Mesothelial cell of epicardium (in vitro differentiated cells): Measurements from ENCODE around the gene CRIP1. TPM values are rescaled to one million over a fixed set of nuclear protein-coding genes. Genes with fewer than 3 reads are reported as not detected.

ENCODE experiments used
- DNase-seq, 2 experiments: peaks; one replicate each; pipeline ENCODE4 v3.0.0; 2021; ENCODE audit warnings: low spot score in 2 of 2; ENCODE audit not compliant: unreplicated experiment in 2 of 2
- H3K27ac Mint-ChIP-seq: 2 replicates; pipeline ENCODE4 v1.8.0; 2021; ENCODE audit warnings: mixed read lengths
- H3K27me3 Mint-ChIP-seq: 2 replicates; pipeline ENCODE4 v1.8.0; 2021; ENCODE audit warnings: low read depth, mixed read lengths
- H3K36me3 Mint-ChIP-seq: 2 replicates; pipeline ENCODE4 v1.8.0; 2021; ENCODE audit warnings: mixed read lengths
- H3K4me1 Mint-ChIP-seq: 2 replicates; pipeline ENCODE4 v1.8.0; 2021; ENCODE audit warnings: mixed read lengths
- H3K4me3 Mint-ChIP-seq: 2 replicates; pipeline ENCODE4 v1.8.0; 2021; ENCODE audit warnings: mild to moderate bottlenecking, moderate library complexity, mixed read lengths
- H3K9me3 Mint-ChIP-seq: 2 replicates; pipeline ENCODE4 v1.8.0; 2021; ENCODE audit warnings: mixed read lengths
- total RNA-seq: library from RNA; stranded (reverse); gene quantifications from 3 replicates; pipeline ENCODE4 v1.2.1, GENCODE V29; 2021
- TF ChIP-seq, protein P1 (sequence below): fragments of 200-600 bp; sonication (generic); IDR thresholded peaks from one replicate; pipeline ENCODE4 v1.5.0; 2021; ENCODE audit warnings: antibody characterized with exemption; ENCODE audit not compliant: unreplicated experiment

CRIP1 gene
- total RNA-seq, 1 donor from 2014 or later, result 17.1 TPM

DNA sequence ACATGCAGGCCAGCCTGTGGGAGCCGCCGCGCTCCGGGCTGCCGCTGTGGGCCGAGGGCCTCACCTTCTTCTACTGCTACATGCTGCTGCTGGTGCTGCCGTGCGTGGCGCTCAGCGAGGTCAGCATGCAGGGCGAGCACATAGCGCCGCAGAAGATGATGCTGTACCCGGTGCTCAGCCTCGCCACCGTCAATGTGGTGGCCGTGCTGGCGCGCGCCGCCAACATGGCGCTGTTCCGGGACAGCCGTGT lies 42.6 kb downstream of the CRIP1 start:
- Mint-ChIP-seq H3K27me3 (peaks cover 39% of the 10 kb centered on the region), H3K36me3 (no peaks in the 10 kb centered on the region), H3K27ac (no peak overlapping the region), H3K4me1 (peaks cover 3% of the 10 kb centered on the region), H3K9me3 (no peaks in the 10 kb centered on the region), H3K4me3 (peak overlapping the region; percentile 40)
- TF ChIP-seq, protein P1, sequence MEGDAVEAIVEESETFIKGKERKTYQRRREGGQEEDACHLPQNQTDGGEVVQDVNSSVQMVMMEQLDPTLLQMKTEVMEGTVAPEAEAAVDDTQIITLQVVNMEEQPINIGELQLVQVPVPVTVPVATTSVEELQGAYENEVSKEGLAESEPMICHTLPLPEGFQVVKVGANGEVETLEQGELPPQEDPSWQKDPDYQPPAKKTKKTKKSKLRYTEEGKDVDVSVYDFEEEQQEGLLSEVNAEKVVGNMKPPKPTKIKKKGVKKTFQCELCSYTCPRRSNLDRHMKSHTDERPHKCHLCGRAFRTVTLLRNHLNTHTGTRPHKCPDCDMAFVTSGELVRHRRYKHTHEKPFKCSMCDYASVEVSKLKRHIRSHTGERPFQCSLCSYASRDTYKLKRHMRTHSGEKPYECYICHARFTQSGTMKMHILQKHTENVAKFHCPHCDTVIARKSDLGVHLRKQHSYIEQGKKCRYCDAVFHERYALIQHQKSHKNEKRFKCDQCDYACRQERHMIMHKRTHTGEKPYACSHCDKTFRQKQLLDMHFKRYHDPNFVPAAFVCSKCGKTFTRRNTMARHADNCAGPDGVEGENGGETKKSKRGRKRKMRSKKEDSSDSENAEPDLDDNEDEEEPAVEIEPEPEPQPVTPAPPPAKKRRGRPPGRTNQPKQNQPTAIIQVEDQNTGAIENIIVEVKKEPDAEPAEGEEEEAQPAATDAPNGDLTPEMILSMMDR, result no peak
- DNase-seq, result no peak

DNA sequence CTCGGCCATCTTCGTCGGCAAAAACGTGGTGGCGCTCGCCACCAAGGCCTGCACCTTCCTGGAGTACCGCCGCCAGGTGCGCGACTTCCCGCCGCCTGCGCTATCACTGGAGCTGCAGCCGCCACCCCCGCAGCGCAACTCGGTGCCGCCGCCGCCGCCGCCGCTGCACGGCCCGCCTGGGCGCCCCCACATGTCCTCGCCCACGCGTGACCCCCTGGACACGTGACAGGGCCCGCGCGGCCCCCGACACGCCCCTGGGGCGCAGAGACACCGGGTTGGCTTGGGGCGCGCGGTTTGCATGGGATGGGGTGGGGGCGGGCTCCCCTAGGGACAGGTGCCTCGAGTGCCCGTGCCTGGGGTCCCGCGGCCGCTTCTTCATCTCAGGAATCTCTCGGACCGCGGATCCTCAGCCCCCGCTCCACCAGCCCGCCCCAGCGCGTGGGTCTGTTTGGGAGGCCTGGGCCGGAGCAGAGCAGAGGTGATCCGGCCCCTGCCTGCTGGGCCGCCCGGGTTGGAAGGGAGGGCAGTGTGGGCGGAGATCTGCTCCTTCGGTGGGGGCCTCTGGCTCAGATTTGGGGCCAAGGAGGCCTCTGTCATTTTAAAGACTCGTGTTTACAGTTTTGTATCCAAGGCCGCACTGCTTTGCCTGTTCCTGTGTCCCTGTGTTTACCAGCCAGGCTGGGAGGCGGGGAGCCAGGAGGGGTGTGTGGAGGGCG lies 43.0 kb downstream of the CRIP1 start:
- H3K9me3 Mint-ChIP-seq, result no peaks in the 10 kb centered on the region
- TF ChIP-seq, protein P1, result no peak
- peaks cover 3% of the 10 kb centered on the region for H3K4me1 Mint-ChIP-seq
- H3K36me3 Mint-ChIP-seq, result no peaks in the 10 kb centered on the region
- H3K27ac Mint-ChIP-seq, result no peak overlapping the region
- H3K27me3 Mint-ChIP-seq, result peaks cover 36% of the 10 kb centered on the region
- no peak for DNase-seq
- no peak overlapping the region for H3K4me3 Mint-ChIP-seq

GRCh38 chr14:105530285-105531087 lies 43.8 kb downstream of the CRIP1 start:
- peaks cover 31% of the 10 kb centered on the region for H3K27me3 Mint-ChIP-seq
- no peaks in the 10 kb centered on the region for H3K36me3 Mint-ChIP-seq
- TF ChIP-seq, protein P1, result no peak
- H3K9me3 Mint-ChIP-seq, result no peaks in the 10 kb centered on the region
- peaks cover 3% of the 10 kb centered on the region for H3K4me1 Mint-ChIP-seq
- DNase-seq, result no peak
- H3K4me3 Mint-ChIP-seq, result no peak overlapping the region
- H3K27ac Mint-ChIP-seq, result no peak overlapping the region

DNA sequence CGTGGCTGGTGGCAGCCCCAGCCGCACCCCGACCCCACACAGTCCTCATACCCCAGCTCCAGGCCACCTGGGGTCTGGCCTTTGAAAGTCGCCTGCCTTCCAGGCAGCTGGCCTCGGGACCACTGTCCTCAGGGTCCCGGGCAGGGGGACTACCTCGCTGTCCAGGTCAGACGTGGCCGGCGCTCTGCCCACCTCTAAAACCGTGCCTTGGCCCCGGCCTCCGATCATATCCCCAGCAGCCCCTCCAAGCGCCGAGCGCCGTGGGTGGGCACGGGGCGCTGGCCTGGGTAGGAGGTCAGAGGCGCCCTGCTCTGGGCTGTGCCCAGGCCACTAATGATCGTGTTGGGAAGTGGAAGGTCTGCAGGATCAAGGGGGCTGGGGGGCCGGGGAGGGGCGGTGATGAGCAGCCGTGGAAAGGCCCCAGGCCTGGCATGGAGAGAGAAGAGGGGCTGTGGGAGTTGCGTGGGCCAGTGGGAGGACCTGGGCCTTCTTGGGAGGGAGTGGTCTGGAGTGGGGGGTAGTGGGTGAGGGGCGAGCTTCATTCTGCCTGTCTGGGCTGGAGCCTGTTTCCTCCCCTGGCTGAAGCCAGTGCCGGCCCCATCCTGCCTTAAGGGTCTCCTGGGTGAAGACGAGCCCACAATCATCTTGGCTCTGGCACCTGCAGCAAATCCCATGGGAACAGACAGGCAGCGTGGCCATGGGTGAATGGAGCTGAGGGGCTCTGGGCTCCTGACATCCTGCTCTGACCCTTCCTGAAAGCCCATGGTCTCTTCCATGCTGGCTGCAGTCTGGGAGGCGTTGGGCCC lies 44.6 kb downstream of the CRIP1 start:
- TF ChIP-seq, protein P1, result no peak
- Mint-ChIP-seq H3K9me3 (no peaks in the 10 kb centered on the region), H3K4me3 (no peak overlapping the region), H3K27ac (no peak overlapping the region), H3K4me1 (peaks cover 3% of the 10 kb centered on the region), H3K36me3 (no peaks in the 10 kb centered on the region), H3K27me3 (peaks cover 30% of the 10 kb centered on the region)
- no peak for DNase-seq

- TF ChIP-seq, protein P1, result no peak
- no peak for DNase-seq
- Mint-ChIP-seq H3K27me3 (peaks cover 35% of the 10 kb centered on the region), H3K4me3 (no peak overlapping the region), H3K4me1 (peaks cover 2% of the 10 kb centered on the region), H3K9me3 (no peaks in the 10 kb centered on the region), H3K36me3 (no peaks in the 10 kb centered on the region), H3K27ac (no peak overlapping the region)
Observed at GRCh38 chr14:105531894-105532623, 45.4 kb downstream of the CRIP1 start.
